GM10248 (cell line): Measurements from ENCODE around the gene STX16.
A peak's percentile ranks its signal among the peaks of the same experiment; 100 is the strongest.

Experiments used
- CTCF ChIA-PET: fragments of 300-600 bp; sonication (Branson Sonifier 250); formaldehyde crosslinking; extraction: SDS; loops from one replicate; lab custom pipeline; 2021; ENCODE audit warnings: antibody characterized with exemption; lab: Yijun Ruan, JAX
- POLR2A ChIA-PET: fragments of 350-650 bp; sonication (Branson Sonifier 250); formaldehyde crosslinking; extraction: SDS; loops from one replicate; lab custom pipeline; 2020; ENCODE audit warnings: antibody characterized with exemption; lab: Yijun Ruan, JAX
- DNase-seq: peaks from one replicate; pipeline ENCODE4 v3.0.0; 2012; ENCODE audit errors: extremely low spot score
- CTCF ChIP-seq: IDR thresholded peaks from 2 replicates; pipeline ENCODE4 v1.5.1; 2012; ENCODE audit warnings: mild to moderate bottlenecking, low read depth; ENCODE audit errors: extremely low read depth, missing control alignments, control extremely low read depth

Gene STX16

GRCh38 chr20:58651559-58651945, 469 bp downstream of the STX16 start:
- no peak for TF ChIP-seq CTCF
- ChIA-PET CTCF (interaction anchor here (0.7 to 2.4 kb wide), 27 partner anchors 8 to 557 kb away, joined by 3 to 15 read pairs (median 3); partner anchors contain the start of genes ATP5F1E, GNAS, GNAS-AS1 and NPEPL1), POLR2A (interaction anchor here (0.6 to 1.5 kb wide), 4 partner anchors 41 to 372 kb away, joined by 3 to 9 read pairs (median 6); partner anchors contain the start of gene VAPB)
- no peak for DNase-seq

- no peak for TF ChIP-seq CTCF
- DNase-seq: peak; percentile 83
- POLR2A ChIA-PET: interaction anchor here (0.5 to 1.5 kb wide), 4 partner anchors 41 to 263 kb away, joined by 3 to 9 read pairs (median 6); partner anchors contain the start of gene VAPB
- CTCF ChIA-PET: interaction anchor here (0.9 to 2.4 kb wide), 10 partner anchors 8 to 418 kb away, joined by 3 to 15 read pairs (median 4); partner anchors contain the start of gene NPEPL1
Observed at GRCh38 chr20:58651946-58652605, 993 bp downstream of the STX16 start.

- CTCF ChIA-PET: interaction anchor here (0.9 to 2.4 kb wide), 3 partner anchors 20 to 415 kb away, joined by 4 to 10 read pairs (median 4); partner anchors contain the start of gene NPEPL1
- no peak for DNase-seq
- POLR2A ChIA-PET: interaction anchor here (0.5 to 1.5 kb wide), 2 partner anchors 250 to 264 kb away, joined by 6 to 9 read pairs; partner anchors contain the start of gene VAPB
- TF ChIP-seq CTCF: no peak
Observed at GRCh38 chr20:58652606-58653294, 1.7 kb downstream of the STX16 start.

GRCh38 chr20:58654337-58654736, 3.3 kb downstream of the STX16 start:
- DNase-seq: no peak
- no peak for TF ChIP-seq CTCF
- ChIA-PET POLR2A (no interaction called here), CTCF (interaction anchor here (1.2 to 1.7 kb wide), 2 partner anchors 15 to 18 kb away, joined by 4 read pairs; no protein-coding TSS in a partner anchor)

- ChIA-PET CTCF (interaction anchor here (0.9 to 2.3 kb wide), 5 partner anchors 8 to 35 kb away, joined by 3 to 5 read pairs (median 4); no protein-coding TSS in a partner anchor), POLR2A (no interaction called here)
- DNase-seq: no peak
- TF ChIP-seq CTCF: no peak
Observed at GRCh38 chr20:58655328-58656107, 4.4 kb downstream of the STX16 start.
